Ovary (tissue), 9 donors: Measurements from ENCODE around the gene INPPL1. TPM values are rescaled to one million over a fixed set of nuclear protein-coding genes. Genes with fewer than 3 reads are reported as not detected.
A peak's percentile ranks its signal among the peaks of the same experiment; 100 is the strongest.

Source experiments
- DNase-seq, 5 donors: peaks; one replicate each; pipeline ENCODE4 v3.0.0-alpha.2; 2019 to 2020
- H3K27ac ChIP-seq, 2 donors: fragments of 200-600 bp; one replicate each; pipeline versions ENCODE4 v1.5.1 to v1.8.0; 2019 to 2022
- H3K27me3 ChIP-seq: fragments of 200-600 bp; one replicate; pipeline ENCODE4 v1.8.0; 2022
- H3K36me3 ChIP-seq: fragments of 200-600 bp; sonication (generic); one replicate; pipeline ENCODE4 v1.5.1; 2019
- H3K4me1 ChIP-seq: one replicate; pipeline ENCODE4 v1.8.1; 2013; ENCODE audit warnings: mild to moderate bottlenecking, moderate library complexity; ENCODE audit not compliant: insufficient read depth
- H3K4me3 ChIP-seq: fragments of 200-600 bp; sonication (generic); one replicate; pipeline ENCODE4 v1.5.1; 2017
- H3K9me3 ChIP-seq, 2 donors: fragments of 200-600 bp in 1 of 2; sonication (generic) in 1 of 2; one replicate each; pipeline versions ENCODE4 v1.5.1 to v1.8.1; 2013 to 2019; ENCODE audit warnings: mild to moderate bottlenecking in 1 of 2, moderate library complexity in 1 of 2
- EP300 ChIP-seq: sonication (generic); formaldehyde crosslinking; IDR thresholded peaks from one replicate; pipeline ENCODE4 v1.6.1; 2017; ENCODE audit warnings: antibody characterized with exemption
- POLR2A ChIP-seq: fragments of 450-650 bp; IDR thresholded peaks from one replicate; pipeline ENCODE4 v1.6.1; 2017; ENCODE audit warnings: antibody characterized with exemption, mild to moderate bottlenecking, moderate library complexity
- WGBS, 3 donors: extraction: QIAGEN DNeasy Blood & Tissue Kit in 1 of 3; methylation state at CpG; one replicate each; pipeline versions ENCODE4 v1.1.5 to v1.1.7; 2013 to 2017; 5-methylcytosine and 5-hydroxymethylcytosine counted together
- intact Hi-C, 4 donors: fragments of 100-400 bp; cut with DNase I; formaldehyde crosslinking; loops; one replicate each; pipeline versions ENCODE4 v1.11.0 to v1.15.1; 2022 to 2023
- polyA plus RNA-seq, 2 donors: library from polyadenylated mRNA; stranded (reverse); fragments of 200-250 nt in 1 of 2; fragments of 350-450 nt in 1 of 2; fragmentation: Illumina TruSeq in 1 of 2; extraction: RNeasy Lipid Tissue Mini Kit (QIAGEN cat#74804) in 1 of 2; gene quantifications; one replicate each; pipeline ENCODE4 v1.2.3, GENCODE V29; 2013 to 2014
- total RNA-seq, 7 donors: library from RNA; depleted of rRNA in 2 of 7; stranded (reverse); fragments of >200 nt in 2 of 7; fragmentation: NEBNext Ultra II Directional in 3 of 7; extraction: Animal tissue kit (Norgen Biotek cat#: 25700) in 3 of 7; gene quantifications; one replicate each; pipeline versions ENCODE4 v1.1.0 to v1.2.4, GENCODE V29; 2016 to 2023
- TF ChIP-seq, protein P1 (sequence below), 3 donors: fragments of 450-650 bp in 2 of 3; fragments of 200-600 bp in 1 of 3; IDR thresholded peaks; one replicate each; pipeline versions ENCODE4 v1.5.1 to v1.8.0; 2016 to 2022; ENCODE audit warnings: antibody characterized with exemption in 3 of 3, mild to moderate bottlenecking in 1 of 3
- donor health status: DM: no; HTN: no; CAD: no; lungs with moderate emphysema.
- donor health status: DM: no; HTN: no; CAD: no.
- donor health status: Bipolar disorder and iron deficiency.
- donor health status: DM: yes; HTN: yes; CAD: no.
- donor health status: DM: no; HTN: no; CAD: no.
- donor health status: DM: yes; HTN: yes; CAD: no.

Gene INPPL1
- total and polyA plus RNA-seq, 9 donors, result 48.4 to 208 (median 132) TPM

GRCh38 chr11:72233056-72233772 lies 8.6 kb downstream of the INPPL1 start:
- Histone ChIP-seq H3K27ac (no peak overlapping the region), H3K36me3 (no peaks in the 10 kb centered on the region), H3K9me3 (no peaks in the 10 kb centered on the region), H3K27me3 (no peaks in the 10 kb centered on the region), H3K4me3 (no peak overlapping the region), H3K4me1 (no peaks in the 10 kb centered on the region)
- DNase-seq, result no peak
- TF ChIP-seq EP300, result no peak
- TF ChIP-seq, protein P1, sequence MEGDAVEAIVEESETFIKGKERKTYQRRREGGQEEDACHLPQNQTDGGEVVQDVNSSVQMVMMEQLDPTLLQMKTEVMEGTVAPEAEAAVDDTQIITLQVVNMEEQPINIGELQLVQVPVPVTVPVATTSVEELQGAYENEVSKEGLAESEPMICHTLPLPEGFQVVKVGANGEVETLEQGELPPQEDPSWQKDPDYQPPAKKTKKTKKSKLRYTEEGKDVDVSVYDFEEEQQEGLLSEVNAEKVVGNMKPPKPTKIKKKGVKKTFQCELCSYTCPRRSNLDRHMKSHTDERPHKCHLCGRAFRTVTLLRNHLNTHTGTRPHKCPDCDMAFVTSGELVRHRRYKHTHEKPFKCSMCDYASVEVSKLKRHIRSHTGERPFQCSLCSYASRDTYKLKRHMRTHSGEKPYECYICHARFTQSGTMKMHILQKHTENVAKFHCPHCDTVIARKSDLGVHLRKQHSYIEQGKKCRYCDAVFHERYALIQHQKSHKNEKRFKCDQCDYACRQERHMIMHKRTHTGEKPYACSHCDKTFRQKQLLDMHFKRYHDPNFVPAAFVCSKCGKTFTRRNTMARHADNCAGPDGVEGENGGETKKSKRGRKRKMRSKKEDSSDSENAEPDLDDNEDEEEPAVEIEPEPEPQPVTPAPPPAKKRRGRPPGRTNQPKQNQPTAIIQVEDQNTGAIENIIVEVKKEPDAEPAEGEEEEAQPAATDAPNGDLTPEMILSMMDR (IDR thresholded peaks at IDR 0.05), result no peak
- TF ChIP-seq POLR2A, result no peak
- 86% methylated on average over 13 of the region's 13 CpGs for WGBS, 3 donors
- intact Hi-C loops, result no loop called here

DNA sequence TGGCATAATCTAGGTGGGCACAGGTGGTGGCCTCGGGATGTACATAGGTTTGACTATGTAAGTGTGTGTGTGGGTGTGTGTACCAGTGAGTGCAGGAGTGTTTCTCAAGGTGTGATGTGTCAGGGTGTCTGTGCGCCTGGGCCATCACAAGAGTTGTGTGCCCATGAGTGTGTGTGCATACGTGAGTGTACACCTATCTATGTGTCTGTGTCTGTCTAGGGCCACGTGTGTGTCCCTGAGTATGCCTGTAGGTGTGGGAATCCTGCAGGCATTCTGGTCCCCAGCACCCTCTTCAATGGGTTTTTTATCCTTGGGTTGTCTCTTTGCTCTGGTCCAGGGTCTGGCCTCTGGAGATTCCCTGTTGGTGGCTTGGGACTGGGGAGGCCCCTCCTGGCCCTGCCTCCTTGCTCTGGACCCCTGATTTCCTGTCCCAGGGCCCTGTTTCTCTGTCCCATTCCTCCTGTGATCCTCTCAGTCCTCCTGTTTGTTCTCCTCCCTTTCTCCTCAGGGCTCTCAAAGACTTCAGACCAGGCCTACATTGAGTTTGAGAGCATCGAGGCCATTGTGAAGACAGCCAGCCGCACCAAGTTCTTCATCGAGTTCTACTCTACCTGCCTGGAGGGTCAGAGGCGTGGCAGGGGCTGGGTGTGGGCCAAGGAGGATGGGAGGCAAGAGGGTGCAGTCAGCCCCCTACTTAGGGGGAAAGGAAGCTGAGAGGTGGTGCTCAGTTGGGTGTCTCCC lies 9.4 kb downstream of the INPPL1 start:
- TF ChIP-seq EP300, result no peak
- TF ChIP-seq, protein P1 (IDR thresholded peaks at IDR 0.05), result no peak
- no peak for TF ChIP-seq POLR2A
- intact Hi-C loops, result no loop called here
- no peak overlapping the region for H3K4me3 ChIP-seq
- no peaks in the 10 kb centered on the region for H3K36me3 ChIP-seq
- no peaks in the 10 kb centered on the region for H3K9me3 ChIP-seq
- no peaks in the 10 kb centered on the region for H3K27me3 ChIP-seq
- WGBS, 3 donors, result 83 to 87% (median 86%) methylated on average over 8 of the region's 8 CpGs
- no peak overlapping the region for H3K27ac ChIP-seq
- no peaks in the 10 kb centered on the region for H3K4me1 ChIP-seq
- no peak for DNase-seq

DNA sequence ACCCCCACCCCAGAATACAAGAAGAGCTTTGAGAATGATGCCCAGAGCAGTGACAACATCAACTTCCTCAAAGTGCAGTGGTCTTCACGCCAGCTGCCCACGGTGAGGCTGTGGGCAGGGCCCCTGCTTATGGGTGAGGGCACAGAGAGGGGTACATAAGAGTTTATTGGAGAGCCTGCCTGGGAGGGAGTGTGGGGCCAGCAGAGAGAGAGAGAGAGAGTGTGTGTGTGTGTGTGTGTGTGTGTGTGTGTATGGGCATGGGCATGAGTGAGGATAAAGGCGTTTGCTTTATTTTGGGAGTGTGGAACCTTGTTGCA lies 9.9 kb downstream of the INPPL1 start:
- Histone ChIP-seq H3K4me1 (peaks cover 3% of the 10 kb centered on the region), H3K27me3 (no peaks in the 10 kb centered on the region), H3K27ac (no peak overlapping the region), H3K9me3 (no peaks in the 10 kb centered on the region), H3K4me3 (no peak overlapping the region), H3K36me3 (no peaks in the 10 kb centered on the region)
- TF ChIP-seq, protein P1 (IDR thresholded peaks at IDR 0.05), result no peak
- TF ChIP-seq POLR2A, result no peak
- no peak for TF ChIP-seq EP300
- WGBS, 3 donors, result 69 to 74% (median 73%) methylated on average over 3 of the region's 3 CpGs
- intact Hi-C loops, result no loop called here
- no peak for DNase-seq

- no peaks in the 10 kb centered on the region for H3K36me3 ChIP-seq
- H3K27me3 ChIP-seq, result no peaks in the 10 kb centered on the region
- no peak for DNase-seq
- WGBS, 3 donors, result 82 to 85% (median 84%) methylated on average over 4 of the region's 4 CpGs
- TF ChIP-seq, protein P1 (IDR thresholded peaks at IDR 0.05), result no peak
- peak; percentile 7 for TF ChIP-seq POLR2A
- no peak for TF ChIP-seq EP300
- H3K9me3 ChIP-seq, result no peaks in the 10 kb centered on the region
- H3K4me3 ChIP-seq, result no peak overlapping the region
- peaks cover 4% of the 10 kb centered on the region for H3K4me1 ChIP-seq
- intact Hi-C loops, result no loop called here
- no peak overlapping the region for H3K27ac ChIP-seq
Measured at GRCh38 chr11:72234920-72235319, 10.4 kb downstream of the INPPL1 start.
